ENCODE results near the gene TMX1. TPM values are rescaled to one million over a fixed set of nuclear protein-coding genes. Genes with fewer than 3 reads are reported as not detected.
A peak's percentile ranks its signal among the peaks of the same experiment; 100 is the strongest.

The TMX1 gene
- total RNA-seq, 1 donor from 2014 or later = 29.9 TPM

DNA sequence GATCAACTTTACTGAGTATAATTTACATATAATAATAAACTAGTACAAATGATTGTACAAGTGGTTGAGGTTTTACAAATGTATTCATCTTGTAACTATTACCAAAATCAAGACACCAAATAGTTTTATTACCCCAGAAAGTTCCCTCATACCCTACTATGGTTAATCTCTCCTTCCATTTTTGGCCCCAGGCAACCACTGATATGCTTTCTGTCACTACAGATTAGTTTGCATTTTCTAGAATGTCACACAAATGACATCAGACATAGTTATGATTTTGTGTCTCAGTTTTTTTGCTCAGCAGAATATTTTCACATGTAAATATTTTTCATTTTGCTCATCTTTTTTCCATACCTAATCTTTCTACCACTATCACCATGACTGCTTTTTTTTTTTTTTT lies 49.1 kb downstream of the TMX1 start:
- TF ChIP-seq, protein P1, sequence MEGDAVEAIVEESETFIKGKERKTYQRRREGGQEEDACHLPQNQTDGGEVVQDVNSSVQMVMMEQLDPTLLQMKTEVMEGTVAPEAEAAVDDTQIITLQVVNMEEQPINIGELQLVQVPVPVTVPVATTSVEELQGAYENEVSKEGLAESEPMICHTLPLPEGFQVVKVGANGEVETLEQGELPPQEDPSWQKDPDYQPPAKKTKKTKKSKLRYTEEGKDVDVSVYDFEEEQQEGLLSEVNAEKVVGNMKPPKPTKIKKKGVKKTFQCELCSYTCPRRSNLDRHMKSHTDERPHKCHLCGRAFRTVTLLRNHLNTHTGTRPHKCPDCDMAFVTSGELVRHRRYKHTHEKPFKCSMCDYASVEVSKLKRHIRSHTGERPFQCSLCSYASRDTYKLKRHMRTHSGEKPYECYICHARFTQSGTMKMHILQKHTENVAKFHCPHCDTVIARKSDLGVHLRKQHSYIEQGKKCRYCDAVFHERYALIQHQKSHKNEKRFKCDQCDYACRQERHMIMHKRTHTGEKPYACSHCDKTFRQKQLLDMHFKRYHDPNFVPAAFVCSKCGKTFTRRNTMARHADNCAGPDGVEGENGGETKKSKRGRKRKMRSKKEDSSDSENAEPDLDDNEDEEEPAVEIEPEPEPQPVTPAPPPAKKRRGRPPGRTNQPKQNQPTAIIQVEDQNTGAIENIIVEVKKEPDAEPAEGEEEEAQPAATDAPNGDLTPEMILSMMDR (IDR thresholded peaks at IDR 0.05) = no peak
- Mint-ChIP-seq H3K4me3 (ENCODE audit: unreplicated experiment) (no peak overlapping the region), H3K27me3 (ENCODE audit: unreplicated experiment) (no peaks in the 10 kb centered on the region), H3K36me3 (ENCODE audit: unreplicated experiment) (no peaks in the 10 kb centered on the region), H3K4me1 (ENCODE audit: unreplicated experiment) (peaks cover 17% of the 10 kb centered on the region), H3K27ac (ENCODE audit: unreplicated experiment) (peak overlapping the region; percentile 51), H3K9me3 (ENCODE audit: unreplicated experiment) (no peaks in the 10 kb centered on the region)
- DNase-seq (ENCODE audit: extremely low spot score, unreplicated experiment) = no peak

DNA sequence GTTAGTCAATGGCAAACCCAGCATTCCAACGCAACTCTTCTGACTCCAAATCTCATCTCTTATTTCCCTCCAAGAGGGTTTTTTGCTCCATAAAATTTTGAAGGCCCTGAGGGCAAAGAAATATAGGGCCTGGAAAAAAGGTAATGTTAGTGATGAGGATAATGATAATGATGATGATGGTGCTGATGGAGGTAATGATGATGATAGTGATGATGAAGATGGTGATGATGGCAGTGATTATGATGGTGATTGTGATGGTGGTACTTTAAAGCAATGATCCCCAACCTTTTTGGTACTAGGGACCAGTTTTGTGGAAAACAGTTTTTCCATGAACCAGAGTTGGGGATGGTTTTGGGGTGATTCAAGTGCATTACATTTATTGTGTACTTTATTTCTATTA lies 50.1 kb downstream of the TMX1 start:
- Mint-ChIP-seq H3K4me3 (ENCODE audit: unreplicated experiment) (no peak overlapping the region), H3K4me1 (ENCODE audit: unreplicated experiment) (peaks cover 14% of the 10 kb centered on the region), H3K27ac (ENCODE audit: unreplicated experiment) (no peak overlapping the region), H3K27me3 (ENCODE audit: unreplicated experiment) (no peaks in the 10 kb centered on the region), H3K9me3 (ENCODE audit: unreplicated experiment) (no peaks in the 10 kb centered on the region), H3K36me3 (ENCODE audit: unreplicated experiment) (no peaks in the 10 kb centered on the region)
- TF ChIP-seq, protein P1 (IDR thresholded peaks at IDR 0.05) = no peak
- no peak for DNase-seq (ENCODE audit: extremely low spot score, unreplicated experiment)

DNA sequence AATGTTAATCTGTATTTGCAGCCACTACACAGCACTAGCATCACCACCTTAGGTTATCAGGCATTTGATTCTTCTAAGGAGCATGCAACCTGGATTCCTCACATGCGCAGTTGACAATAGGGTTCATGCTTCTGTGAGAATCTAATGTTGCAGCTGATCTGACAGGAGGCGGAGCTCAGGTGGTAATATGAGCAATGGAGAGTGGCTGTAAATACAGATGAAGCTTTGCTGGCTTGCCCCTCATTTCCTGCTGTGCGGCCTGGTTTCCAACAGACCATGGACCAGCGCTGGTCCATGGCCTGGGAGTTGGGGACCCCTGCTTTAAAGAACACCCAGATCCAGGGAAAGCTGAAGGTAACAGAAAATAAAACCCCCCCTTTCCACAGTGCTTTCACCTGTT lies 51.0 kb downstream of the TMX1 start:
- TF ChIP-seq, protein P1 (IDR thresholded peaks at IDR 0.05) = no peak
- H3K9me3 Mint-ChIP-seq (ENCODE audit: unreplicated experiment) = no peaks in the 10 kb centered on the region
- H3K4me1 Mint-ChIP-seq (ENCODE audit: unreplicated experiment) = peaks cover 14% of the 10 kb centered on the region
- H3K27ac Mint-ChIP-seq (ENCODE audit: unreplicated experiment) = no peak overlapping the region
- H3K4me3 Mint-ChIP-seq (ENCODE audit: unreplicated experiment) = no peak overlapping the region
- no peak for DNase-seq (ENCODE audit: extremely low spot score, unreplicated experiment)
- H3K27me3 Mint-ChIP-seq (ENCODE audit: unreplicated experiment) = no peaks in the 10 kb centered on the region
- no peaks in the 10 kb centered on the region for H3K36me3 Mint-ChIP-seq (ENCODE audit: unreplicated experiment)

DNA sequence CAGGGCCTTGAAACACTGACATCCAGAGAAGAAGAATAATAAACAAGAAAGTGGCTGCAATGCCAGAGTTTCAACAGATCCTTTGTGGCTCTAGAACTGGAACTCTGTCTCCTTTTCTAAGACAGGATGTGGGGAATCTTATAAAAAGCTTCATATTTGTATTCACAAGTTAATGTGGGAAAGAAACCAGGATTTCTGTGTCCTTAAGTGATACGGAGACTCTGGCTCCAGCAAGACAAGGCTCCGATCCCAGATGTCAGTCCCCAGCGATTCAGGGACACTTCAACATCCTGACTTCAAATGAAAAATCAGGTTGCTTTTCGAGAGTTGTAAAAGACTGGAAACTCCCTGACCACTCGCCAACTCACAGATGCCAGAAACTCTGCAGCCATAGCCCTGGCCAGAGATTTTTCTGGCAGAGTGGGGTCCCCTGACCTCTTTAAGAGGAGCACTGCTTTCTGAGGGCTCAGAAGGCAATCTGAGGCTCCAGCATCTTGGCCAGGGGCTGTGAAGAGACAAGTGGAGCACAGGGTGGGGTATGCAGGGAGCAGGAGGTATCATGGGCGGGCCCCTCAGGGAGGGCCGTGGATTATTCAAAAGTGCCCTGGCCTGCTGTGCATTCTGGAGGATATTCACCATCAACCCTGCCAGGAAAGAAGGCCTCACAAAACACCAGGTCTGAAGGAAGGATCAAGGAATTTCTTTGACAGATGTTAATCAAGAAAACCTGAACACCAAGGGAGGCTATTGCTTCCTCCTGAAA lies 53.3 kb downstream of the TMX1 start:
- Mint-ChIP-seq H3K27ac (ENCODE audit: unreplicated experiment) (no peak overlapping the region), H3K9me3 (ENCODE audit: unreplicated experiment) (no peaks in the 10 kb centered on the region), H3K27me3 (ENCODE audit: unreplicated experiment) (no peaks in the 10 kb centered on the region), H3K4me3 (ENCODE audit: unreplicated experiment) (no peak overlapping the region), H3K4me1 (ENCODE audit: unreplicated experiment) (peaks cover 14% of the 10 kb centered on the region), H3K36me3 (ENCODE audit: unreplicated experiment) (no peaks in the 10 kb centered on the region)
- TF ChIP-seq, protein P1 (IDR thresholded peaks at IDR 0.05) = no peak
- no peak for DNase-seq (ENCODE audit: extremely low spot score, unreplicated experiment)

- peaks cover 15% of the 10 kb centered on the region for H3K4me1 Mint-ChIP-seq (ENCODE audit: unreplicated experiment)
- no peak for DNase-seq (ENCODE audit: extremely low spot score, unreplicated experiment)
- TF ChIP-seq, protein P1 (IDR thresholded peaks at IDR 0.05) = no peak
- H3K36me3 Mint-ChIP-seq (ENCODE audit: unreplicated experiment) = no peaks in the 10 kb centered on the region
- no peak overlapping the region for H3K4me3 Mint-ChIP-seq (ENCODE audit: unreplicated experiment)
- no peaks in the 10 kb centered on the region for H3K27me3 Mint-ChIP-seq (ENCODE audit: unreplicated experiment)
- H3K27ac Mint-ChIP-seq (ENCODE audit: unreplicated experiment) = no peak overlapping the region
- no peaks in the 10 kb centered on the region for H3K9me3 Mint-ChIP-seq (ENCODE audit: unreplicated experiment)
These were observed 53.9 kb downstream of the TMX1 start for GRCh38 chr14:51293912-51294389.

Measured in osteocyte (in vitro differentiated cells).